HepG2 (cell line): ENCODE data around the gene VAMP2. TPM values are rescaled to one million over a fixed set of nuclear protein-coding genes. Genes with fewer than 3 reads are reported as not detected.

Source experiments
- ATF7-NPFF ChIP-seq: sonication (generic); formaldehyde crosslinking; IDR thresholded peaks from 2 replicates; pipeline ENCODE4 v1.8.1; 2023; ENCODE audit warnings: mild to moderate bottlenecking, low read depth, missing genetic modification reagents, moderate library complexity
- GABPB1 ChIP-seq: IDR thresholded peaks from 2 replicates; pipeline ENCODE4 v1.6.1; 2016; ENCODE audit warnings: mild to moderate bottlenecking, missing genetic modification reagents, moderate library complexity, missing compliant biosample characterization
- GFI1 ChIP-seq: sonication (generic); formaldehyde crosslinking; IDR thresholded peaks from 2 replicates; pipeline ENCODE4 v1.5.0; 2020; ENCODE audit warnings: missing genetic modification reagents, mild to moderate bottlenecking, borderline replicate concordance
- HNRNPLL ChIP-seq: fragments of 200-400 bp; formaldehyde crosslinking; IDR thresholded peaks from 2 replicates; pipeline ENCODE4 v1.6.1; 2017; ENCODE audit warnings: mild to moderate bottlenecking, low read depth, low read length; ENCODE audit not compliant: poor library complexity, severe bottlenecking
- KLF11 ChIP-seq: IDR thresholded peaks from 2 replicates; pipeline ENCODE4 v1.6.1; 2016; ENCODE audit warnings: missing compliant biosample characterization
- TCF7L2 ChIP-seq: IDR thresholded peaks from 2 replicates; pipeline ENCODE4 v1.6.1; 2011; ENCODE audit warnings: mild to moderate bottlenecking, low read depth, low read length, moderate library complexity
- ZBTB38 ChIP-seq: sonication (generic); formaldehyde crosslinking; IDR thresholded peaks from 2 replicates; pipeline ENCODE4 v1.5.1; 2020; ENCODE audit warnings: mild to moderate bottlenecking, missing genetic modification reagents
- ZFP37 ChIP-seq: sonication (generic); formaldehyde crosslinking; IDR thresholded peaks from 2 replicates; pipeline ENCODE4 v1.4.0; 2020; ENCODE audit warnings: missing genetic modification reagents, borderline replicate concordance
- ZNF180 ChIP-seq: sonication (generic); formaldehyde crosslinking; IDR thresholded peaks from 2 replicates; pipeline ENCODE4 v1.4.0; 2020; ENCODE audit warnings: low read depth, missing genetic modification reagents, borderline replicate concordance
- ZNF326 ChIP-seq: sonication (generic); formaldehyde crosslinking; IDR thresholded peaks from 2 replicates; pipeline ENCODE4 v1.4.0; 2020; ENCODE audit warnings: missing genetic modification reagents, borderline replicate concordance
- ZNF354B ChIP-seq: sonication (generic); formaldehyde crosslinking; IDR thresholded peaks from 2 replicates; pipeline ENCODE4 v1.8.0; 2022; ENCODE audit warnings: mild to moderate bottlenecking, missing genetic modification reagents
- ZNF468 ChIP-seq: sonication (generic); formaldehyde crosslinking; IDR thresholded peaks from 2 replicates; pipeline ENCODE4 v1.8.0; 2022; ENCODE audit warnings: mild to moderate bottlenecking, moderate library complexity, missing genetic modification reagents
- ZNF766 ChIP-seq: sonication (generic); formaldehyde crosslinking; IDR thresholded peaks from 2 replicates; pipeline ENCODE4 v1.5.0; 2020; ENCODE audit warnings: missing genetic modification reagents, borderline replicate concordance
- polyA plus RNA-seq, 8 experiments: library from polyadenylated mRNA; depleted of rRNA in 3 of 8; stranded (reverse) in 7 of 8; unstranded in 1 of 8; fragments of >200 nt; fragmentation: Illumina TruSeq in 4 of 8; extraction: Trizol in 4 of 8; gene quantifications; 2 replicates each; pipeline versions ENCODE4 v1.2.1 to v1.2.3, GENCODE V29; 2011 to 2016; ENCODE audit warnings: low read depth in 4 of 8, missing spikeins in 1 of 8, mixed read lengths in 1 of 8; ENCODE audit not compliant: insufficient read depth in 1 of 8
- total RNA-seq, 5 experiments: library from RNA; depleted of rRNA; stranded (reverse); fragments of >200 nt; fragmentation: Illumina TruSeq; extraction: Trizol; gene quantifications; 2 replicates each; pipeline ENCODE4 v1.2.3, GENCODE V29; 2016; ENCODE audit warnings: low read depth in 1 of 5
- TF ChIP-seq, protein P1 (sequence below): sonication (generic); formaldehyde crosslinking; IDR thresholded peaks from 2 replicates; pipeline ENCODE4 v1.5.0; 2020; ENCODE audit warnings: mild to moderate bottlenecking, missing genetic modification reagents
- TF ChIP-seq, protein P2 (sequence below): sonication (generic); formaldehyde crosslinking; IDR thresholded peaks from 2 replicates; pipeline ENCODE4 v1.5.1; 2020; ENCODE audit warnings: missing genetic modification reagents, mild to moderate bottlenecking, borderline replicate concordance
- TF ChIP-seq, protein P3 (sequence below): sonication (generic); formaldehyde crosslinking; IDR thresholded peaks from 2 replicates; pipeline ENCODE4 v1.4.0; 2020; ENCODE audit warnings: mild to moderate bottlenecking, missing genetic modification reagents
- TF ChIP-seq, protein P4 (sequence below): sonication (generic); formaldehyde crosslinking; IDR thresholded peaks from 2 replicates; pipeline ENCODE4 v1.4.0; 2020; ENCODE audit warnings: missing genetic modification reagents
- TF ChIP-seq, protein P5 (sequence below): sonication (generic); formaldehyde crosslinking; IDR thresholded peaks from 2 replicates; pipeline ENCODE4 v1.5.0; 2020; ENCODE audit warnings: missing genetic modification reagents
- TF ChIP-seq, protein P6 (sequence below): IDR thresholded peaks from 2 replicates; pipeline ENCODE4 v1.6.1; 2016; ENCODE audit warnings: mild to moderate bottlenecking
- TF ChIP-seq, protein P7 (sequence below): sonication (generic); formaldehyde crosslinking; IDR thresholded peaks from 2 replicates; pipeline ENCODE4 v1.5.1; 2020; ENCODE audit warnings: missing genetic modification reagents, mild to moderate bottlenecking, borderline replicate concordance

VAMP2 gene
- total and polyA plus RNA-seq, 2 of the 13 experiments (the other 11 are each of a cell fraction or from before 2014, with no cell fraction given), result 3.9 to 17.2 TPM

DNA sequence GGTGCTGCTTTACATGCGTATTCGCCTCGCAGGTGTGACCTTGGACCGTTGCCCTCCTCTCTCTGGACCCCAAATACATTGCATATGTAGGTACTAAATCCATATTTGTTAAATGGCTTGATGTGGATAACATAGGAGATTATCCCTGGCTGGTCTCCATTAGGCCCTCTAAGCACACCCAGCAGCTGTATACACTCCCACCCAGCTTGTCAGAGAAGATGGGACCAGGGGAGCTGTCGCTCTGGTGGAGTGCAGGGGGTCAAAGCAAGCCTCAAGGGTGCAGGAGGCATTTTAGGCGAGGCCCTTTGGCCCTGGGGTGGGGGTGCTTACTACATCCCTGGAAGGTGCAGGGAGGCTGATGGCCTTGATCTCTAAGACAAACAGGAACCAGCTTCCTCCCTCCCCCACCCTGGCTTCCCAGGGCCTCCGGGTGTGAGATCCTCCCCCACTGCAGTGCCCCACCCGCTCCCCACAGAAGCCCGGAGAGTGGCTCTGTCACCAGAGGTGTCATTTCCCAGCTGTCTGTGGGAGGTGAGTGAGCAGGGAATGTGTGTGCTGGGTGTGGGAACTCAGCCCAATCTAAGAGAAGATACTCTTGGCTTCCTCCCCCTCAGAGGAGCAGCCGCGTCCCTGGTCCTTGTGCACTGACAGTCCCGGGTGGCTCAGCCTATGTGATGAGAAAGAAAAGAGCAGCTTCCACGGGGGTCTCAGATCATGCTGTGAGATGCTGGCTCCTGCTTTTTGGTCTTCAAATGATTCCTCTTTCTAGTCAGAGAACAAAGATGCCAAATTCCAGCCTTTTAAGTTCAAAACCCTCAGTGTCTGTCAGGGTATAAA, 1.4 kb upstream of the VAMP2 start (continued):
- TF ChIP-seq, protein P1, sequence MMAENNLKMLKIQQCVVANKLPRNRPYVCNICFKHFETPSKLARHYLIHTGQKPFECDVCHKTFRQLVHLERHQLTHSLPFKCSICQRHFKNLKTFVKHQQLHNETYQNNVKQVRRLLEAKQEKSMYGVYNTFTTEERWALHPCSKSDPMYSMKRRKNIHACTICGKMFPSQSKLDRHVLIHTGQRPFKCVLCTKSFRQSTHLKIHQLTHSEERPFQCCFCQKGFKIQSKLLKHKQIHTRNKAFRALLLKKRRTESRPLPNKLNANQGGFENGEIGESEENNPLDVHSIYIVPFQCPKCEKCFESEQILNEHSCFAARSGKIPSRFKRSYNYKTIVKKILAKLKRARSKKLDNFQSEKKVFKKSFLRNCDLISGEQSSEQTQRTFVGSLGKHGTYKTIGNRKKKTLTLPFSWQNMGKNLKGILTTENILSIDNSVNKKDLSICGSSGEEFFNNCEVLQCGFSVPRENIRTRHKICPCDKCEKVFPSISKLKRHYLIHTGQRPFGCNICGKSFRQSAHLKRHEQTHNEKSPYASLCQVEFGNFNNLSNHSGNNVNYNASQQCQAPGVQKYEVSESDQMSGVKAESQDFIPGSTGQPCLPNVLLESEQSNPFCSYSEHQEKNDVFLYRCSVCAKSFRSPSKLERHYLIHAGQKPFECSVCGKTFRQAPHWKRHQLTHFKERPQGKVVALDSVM, result 0 out of 2 replicates have a peak, but pooled peaks have one; percentile 56
- TF ChIP-seq ZNF326 (no peak), ZNF180 (CRISPR knock-in tag) (no peak), KLF11 (no peak), ZBTB38 (CRISPR knock-in tag) (no peak), HNRNPLL (no peak), ATF7-NPFF (CRISPR knock-in tag) (no peak), GFI1 (no peak), ZNF766 (CRISPR knock-in tag) (no peak), ZNF468 (CRISPR knock-in tag) (no peak), ZFP37 (CRISPR knock-in tag) (no peak), TCF7L2 (no peak), ZNF354B (CRISPR knock-in tag) (no peak), GABPB1 (CRISPR knock-in tag) (peak; percentile 29)
- TF ChIP-seq, protein P2, sequence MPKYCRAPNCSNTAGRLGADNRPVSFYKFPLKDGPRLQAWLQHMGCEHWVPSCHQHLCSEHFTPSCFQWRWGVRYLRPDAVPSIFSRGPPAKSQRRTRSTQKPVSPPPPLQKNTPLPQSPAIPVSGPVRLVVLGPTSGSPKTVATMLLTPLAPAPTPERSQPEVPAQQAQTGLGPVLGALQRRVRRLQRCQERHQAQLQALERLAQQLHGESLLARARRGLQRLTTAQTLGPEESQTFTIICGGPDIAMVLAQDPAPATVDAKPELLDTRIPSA, result no peak
- TF ChIP-seq, protein P3, sequence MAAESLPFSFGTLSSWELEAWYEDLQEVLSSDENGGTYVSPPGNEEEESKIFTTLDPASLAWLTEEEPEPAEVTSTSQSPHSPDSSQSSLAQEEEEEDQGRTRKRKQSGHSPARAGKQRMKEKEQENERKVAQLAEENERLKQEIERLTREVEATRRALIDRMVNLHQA (CRISPR knock-in tag), result no peak
- TF ChIP-seq, protein P4, sequence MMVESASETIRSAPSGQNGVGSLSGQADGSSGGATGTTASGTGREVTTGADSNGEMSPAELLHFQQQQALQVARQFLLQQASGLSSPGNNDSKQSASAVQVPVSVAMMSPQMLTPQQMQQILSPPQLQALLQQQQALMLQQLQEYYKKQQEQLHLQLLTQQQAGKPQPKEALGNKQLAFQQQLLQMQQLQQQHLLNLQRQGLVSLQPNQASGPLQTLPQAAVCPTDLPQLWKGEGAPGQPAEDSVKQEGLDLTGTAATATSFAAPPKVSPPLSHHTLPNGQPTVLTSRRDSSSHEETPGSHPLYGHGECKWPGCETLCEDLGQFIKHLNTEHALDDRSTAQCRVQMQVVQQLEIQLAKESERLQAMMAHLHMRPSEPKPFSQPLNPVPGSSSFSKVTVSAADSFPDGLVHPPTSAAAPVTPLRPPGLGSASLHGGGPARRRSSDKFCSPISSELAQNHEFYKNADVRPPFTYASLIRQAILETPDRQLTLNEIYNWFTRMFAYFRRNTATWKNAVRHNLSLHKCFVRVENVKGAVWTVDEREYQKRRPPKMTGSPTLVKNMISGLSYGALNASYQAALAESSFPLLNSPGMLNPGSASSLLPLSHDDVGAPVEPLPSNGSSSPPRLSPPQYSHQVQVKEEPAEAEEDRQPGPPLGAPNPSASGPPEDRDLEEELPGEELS (CRISPR knock-in tag), result peak; percentile 52; the same call in 1 of the 2 replicates
- TF ChIP-seq, protein P5, sequence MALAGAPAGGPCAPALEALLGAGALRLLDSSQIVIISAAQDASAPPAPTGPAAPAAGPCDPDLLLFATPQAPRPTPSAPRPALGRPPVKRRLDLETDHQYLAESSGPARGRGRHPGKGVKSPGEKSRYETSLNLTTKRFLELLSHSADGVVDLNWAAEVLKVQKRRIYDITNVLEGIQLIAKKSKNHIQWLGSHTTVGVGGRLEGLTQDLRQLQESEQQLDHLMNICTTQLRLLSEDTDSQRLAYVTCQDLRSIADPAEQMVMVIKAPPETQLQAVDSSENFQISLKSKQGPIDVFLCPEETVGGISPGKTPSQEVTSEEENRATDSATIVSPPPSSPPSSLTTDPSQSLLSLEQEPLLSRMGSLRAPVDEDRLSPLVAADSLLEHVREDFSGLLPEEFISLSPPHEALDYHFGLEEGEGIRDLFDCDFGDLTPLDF (CRISPR knock-in tag), result no peak
- TF ChIP-seq, protein P6, sequence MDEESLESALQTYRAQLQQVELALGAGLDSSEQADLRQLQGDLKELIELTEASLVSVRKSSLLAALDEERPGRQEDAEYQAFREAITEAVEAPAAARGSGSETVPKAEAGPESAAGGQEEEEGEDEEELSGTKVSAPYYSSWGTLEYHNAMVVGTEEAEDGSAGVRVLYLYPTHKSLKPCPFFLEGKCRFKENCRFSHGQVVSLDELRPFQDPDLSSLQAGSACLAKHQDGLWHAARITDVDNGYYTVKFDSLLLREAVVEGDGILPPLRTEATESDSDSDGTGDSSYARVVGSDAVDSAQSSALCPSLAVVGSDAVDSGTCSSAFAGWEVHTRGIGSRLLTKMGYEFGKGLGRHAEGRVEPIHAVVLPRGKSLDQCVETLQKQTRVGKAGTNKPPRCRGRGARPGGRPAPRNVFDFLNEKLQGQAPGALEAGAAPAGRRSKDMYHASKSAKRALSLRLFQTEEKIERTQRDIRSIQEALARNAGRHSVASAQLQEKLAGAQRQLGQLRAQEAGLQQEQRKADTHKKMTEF (CRISPR knock-in tag), result peak; percentile 35; the same call in 1 of the 2 replicates
- TF ChIP-seq, protein P7, sequence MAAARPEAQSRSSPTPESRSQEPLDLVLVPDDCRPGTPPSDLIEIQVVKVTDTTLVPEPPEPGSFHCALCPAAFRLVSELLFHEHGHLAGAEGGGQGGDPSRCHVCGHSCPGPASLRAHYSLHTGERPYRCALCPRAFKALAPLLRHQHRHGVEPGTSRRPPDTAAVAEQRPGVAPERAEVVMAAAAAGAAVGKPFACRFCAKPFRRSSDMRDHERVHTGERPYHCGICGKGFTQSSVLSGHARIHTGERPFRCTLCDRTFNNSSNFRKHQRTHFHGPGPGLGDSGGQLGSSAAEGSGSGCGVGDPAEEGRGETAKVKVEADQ (CRISPR knock-in tag), result no peak
